Measurements from ENCODE around the gene ALDH6A1. TPM values are rescaled to one million over a fixed set of nuclear protein-coding genes. Genes with fewer than 3 reads are reported as not detected.
A peak's percentile ranks its signal among the peaks of the same experiment; 100 is the strongest.

Gene ALDH6A1
- total RNA-seq, 1 experiment from 2014 or later, result 21.6 TPM

- POLR2A ChIA-PET, result no interaction called here
- Mint-ChIP-seq H3K9me3 (no peaks in the 10 kb centered on the region), H3K27ac (peak overlapping the region; percentile 99)
Observed at GRCh38 chr14:74085828-74086227, 1.6 kb upstream of the ALDH6A1 start.

GRCh38 chr14:74085047-74085637, 889 bp upstream of the ALDH6A1 start:
- Mint-ChIP-seq H3K4me1 (peaks cover 14% of the 10 kb centered on the region), H3K27me3 (ENCODE audit: low read depth) (no peaks in the 10 kb centered on the region), H3K9me3 (no peaks in the 10 kb centered on the region), H3K36me3 (no peaks in the 10 kb centered on the region), H3K27ac (peak overlapping the region; percentile 99), H3K4me3 (peak overlapping the region; percentile 98)
- ChIA-PET POLR2A (no interaction called here), CTCF (interaction anchor here (0.5 kb wide), 1 partner anchor 219 kb away, joined by 3 read pairs; no protein-coding TSS in a partner anchor)
- DNase-seq (ENCODE audit: low spot score) (peak; percentile 19), ATAC-seq (peak; percentile 0; the same call in 1 of the 2 replicates)
- TF ChIP-seq E2F5 (CRISPR knock-in tag; IDR thresholded peaks at IDR 0.05) (no peak), PRDM15 (CRISPR knock-in tag; IDR thresholded peaks at IDR 0.05) (no peak), ZNF317 (CRISPR knock-in tag; IDR thresholded peaks at IDR 0.05; ENCODE audit: borderline replicate concordance, low read depth) (no peak), STAT6 (CRISPR knock-in tag; conservative IDR thresholded peaks at IDR 0.05; ENCODE audit: low read depth) (no peak), ZNF281 (CRISPR knock-in tag; IDR thresholded peaks at IDR 0.05) (no peak)

More at GRCh38 chr14:74085828-74086227, 1.6 kb upstream of the ALDH6A1 start:
- H3K36me3 Mint-ChIP-seq, result peaks cover 2% of the 10 kb centered on the region
- H3K27me3 Mint-ChIP-seq (ENCODE audit: low read depth), result no peaks in the 10 kb centered on the region
- no peak for ATAC-seq
- TF ChIP-seq NR3C1 (CRISPR knock-in tag; conservative IDR thresholded peaks at IDR 0.05; ENCODE audit: low read depth), result no peak
- no peak for TF ChIP-seq FOXP4 (CRISPR knock-in tag; IDR thresholded peaks at IDR 0.05)
- no peak for TF ChIP-seq ZNF396 (CRISPR knock-in tag; IDR thresholded peaks at IDR 0.05; ENCODE audit: borderline replicate concordance)
- TF ChIP-seq NFATC4 (CRISPR knock-in tag; IDR thresholded peaks at IDR 0.05), result no peak
- TF ChIP-seq HMGXB4 (CRISPR knock-in tag; IDR thresholded peaks at IDR 0.05), result no peak
- TF ChIP-seq RORB (CRISPR knock-in tag; IDR thresholded peaks at IDR 0.05), result no peak
- TF ChIP-seq ERG (CRISPR knock-in tag; IDR thresholded peaks at IDR 0.05), result no peak
- TF ChIP-seq JUN (CRISPR knock-in tag; IDR thresholded peaks at IDR 0.05), result no peak
- no peak for TF ChIP-seq OVOL2 (CRISPR knock-in tag; IDR thresholded peaks at IDR 0.05; ENCODE audit: borderline replicate concordance)
- no peak for TF ChIP-seq ELF4 (CRISPR knock-in tag; IDR thresholded peaks at IDR 0.05; ENCODE audit: low read depth)
- TF ChIP-seq ATF1 (CRISPR knock-in tag; IDR thresholded peaks at IDR 0.05), result no peak
- no peak for TF ChIP-seq FOXP1 (CRISPR knock-in tag; IDR thresholded peaks at IDR 0.05; ENCODE audit: borderline replicate concordance)
- no peak for TF ChIP-seq TEAD4 (CRISPR knock-in tag; IDR thresholded peaks at IDR 0.05)
- no peak for TF ChIP-seq ZNF423 (CRISPR knock-in tag; IDR thresholded peaks at IDR 0.05)
- no peak for TF ChIP-seq ZNF232 (CRISPR knock-in tag; IDR thresholded peaks at IDR 0.05)
- H3K4me1 Mint-ChIP-seq, result peaks cover 14% of the 10 kb centered on the region
- no peak for DNase-seq (ENCODE audit: low spot score)
- CTCF ChIA-PET, result no interaction called here
- H3K4me3 Mint-ChIP-seq, result peak overlapping the region; percentile 98

All from WTC11 (cell line).